Measurements from ENCODE around the gene ARAP1.

ARAP1 gene

GRCh38 chr11:72693271-72693968 lies 58.8 kb downstream of the ARAP1 start:
- FAIRE-seq (no peak), DNase-seq (ENCODE audit: insufficient read length, low spot score) (no peak)
- no peak for TF ChIP-seq PAX5 (IDR thresholded peaks at IDR 0.05; ENCODE audit: insufficient read depth, low read length, severe bottlenecking)
- TF ChIP-seq POLR2AphosphoS5 (IDR thresholded peaks at IDR 0.05; ENCODE audit: low read depth, low read length): no peak

GRCh38 chr11:72692498-72693237 lies 59.5 kb downstream of the ARAP1 start:
- no peak for TF ChIP-seq TAF1 (IDR thresholded peaks at IDR 0.05; ENCODE audit: low read depth, low read length)
- TF ChIP-seq PAX5 (IDR thresholded peaks at IDR 0.05; ENCODE audit: insufficient read depth, low read length, severe bottlenecking): no peak
- no peak for TF ChIP-seq POLR2AphosphoS5 (IDR thresholded peaks at IDR 0.05; ENCODE audit: low read depth, low read length)
- TF ChIP-seq POU2F2 (IDR thresholded peaks at IDR 0.05; ENCODE audit: low read depth, low read length): no peak
- TF ChIP-seq POLR2A (IDR thresholded peaks at IDR 0.05; ENCODE audit: low read depth, low read length): no peak
- no peak for TF ChIP-seq SPI1 (IDR thresholded peaks at IDR 0.05; ENCODE audit: low read depth, low read length)
- DNase-seq (ENCODE audit: insufficient read length, low spot score) (no peak), FAIRE-seq (peak; percentile 54)

GRCh38 chr11:72690166-72690565 lies 62.0 kb downstream of the ARAP1 start:
- TF ChIP-seq POLR2A (IDR thresholded peaks at IDR 0.05; ENCODE audit: low read depth, low read length) (no peak), POLR2AphosphoS5 (IDR thresholded peaks at IDR 0.05; ENCODE audit: low read depth, low read length) (no peak), PAX5 (IDR thresholded peaks at IDR 0.05; ENCODE audit: insufficient read depth, low read length, severe bottlenecking) (no peak), TAF1 (IDR thresholded peaks at IDR 0.05; ENCODE audit: low read depth, low read length) (no peak), POU2F2 (IDR thresholded peaks at IDR 0.05; ENCODE audit: low read depth, low read length) (no peak), SPI1 (IDR thresholded peaks at IDR 0.05; ENCODE audit: low read depth, low read length) (no peak)
- DNase-seq (ENCODE audit: insufficient read length, low spot score) (no peak), FAIRE-seq (no peak)

- TF ChIP-seq POU2F2 (IDR thresholded peaks at IDR 0.05; ENCODE audit: low read depth, low read length) (no peak), POLR2A (IDR thresholded peaks at IDR 0.05; ENCODE audit: low read depth, low read length) (no peak), SPI1 (IDR thresholded peaks at IDR 0.05; ENCODE audit: low read depth, low read length) (no peak)
- no peak for FAIRE-seq
Observed at GRCh38 chr11:72688929-72689328, 63.3 kb downstream of the ARAP1 start.

GRCh38 chr11:72688486-72688885 lies 63.7 kb downstream of the ARAP1 start:
- no peak for DNase-seq (ENCODE audit: insufficient read length, low spot score)
- FAIRE-seq: no peak
- TF ChIP-seq TAF1 (IDR thresholded peaks at IDR 0.05; ENCODE audit: low read depth, low read length): no peak
- no peak for TF ChIP-seq POU2F2 (IDR thresholded peaks at IDR 0.05; ENCODE audit: low read depth, low read length)
- no peak for TF ChIP-seq PAX5 (IDR thresholded peaks at IDR 0.05; ENCODE audit: insufficient read depth, low read length, severe bottlenecking)
- no peak for TF ChIP-seq SPI1 (IDR thresholded peaks at IDR 0.05; ENCODE audit: low read depth, low read length)
- TF ChIP-seq POLR2A (IDR thresholded peaks at IDR 0.05; ENCODE audit: low read depth, low read length): no peak
- no peak for TF ChIP-seq POLR2AphosphoS5 (IDR thresholded peaks at IDR 0.05; ENCODE audit: low read depth, low read length)

More at GRCh38 chr11:72688929-72689328, 63.3 kb downstream of the ARAP1 start:
- no peak for DNase-seq (ENCODE audit: insufficient read length, low spot score)

GRCh38 chr11:72687326-72687725 lies 64.9 kb downstream of the ARAP1 start:
- no peak for FAIRE-seq
- TF ChIP-seq PAX5 (IDR thresholded peaks at IDR 0.05; ENCODE audit: insufficient read depth, low read length, severe bottlenecking): no peak
- no peak for TF ChIP-seq SPI1 (IDR thresholded peaks at IDR 0.05; ENCODE audit: low read depth, low read length)
- no peak for TF ChIP-seq POLR2AphosphoS5 (IDR thresholded peaks at IDR 0.05; ENCODE audit: low read depth, low read length)
- no peak for TF ChIP-seq TAF1 (IDR thresholded peaks at IDR 0.05; ENCODE audit: low read depth, low read length)
- no peak for TF ChIP-seq POU2F2 (IDR thresholded peaks at IDR 0.05; ENCODE audit: low read depth, low read length)
- no peak for TF ChIP-seq POLR2A (IDR thresholded peaks at IDR 0.05; ENCODE audit: low read depth, low read length)
- no peak for DNase-seq (ENCODE audit: insufficient read length, low spot score)

GRCh38 chr11:72686639-72687220 lies 65.5 kb downstream of the ARAP1 start:
- FAIRE-seq: no peak
- DNase-seq (ENCODE audit: insufficient read length, low spot score): no peak
- TF ChIP-seq POU2F2 (IDR thresholded peaks at IDR 0.05; ENCODE audit: low read depth, low read length) (no peak), PAX5 (IDR thresholded peaks at IDR 0.05; ENCODE audit: insufficient read depth, low read length, severe bottlenecking) (no peak), POLR2AphosphoS5 (IDR thresholded peaks at IDR 0.05; ENCODE audit: low read depth, low read length) (no peak), SPI1 (IDR thresholded peaks at IDR 0.05; ENCODE audit: low read depth, low read length) (no peak), TAF1 (IDR thresholded peaks at IDR 0.05; ENCODE audit: low read depth, low read length) (no peak), POLR2A (IDR thresholded peaks at IDR 0.05; ENCODE audit: low read depth, low read length) (no peak)

DNA sequence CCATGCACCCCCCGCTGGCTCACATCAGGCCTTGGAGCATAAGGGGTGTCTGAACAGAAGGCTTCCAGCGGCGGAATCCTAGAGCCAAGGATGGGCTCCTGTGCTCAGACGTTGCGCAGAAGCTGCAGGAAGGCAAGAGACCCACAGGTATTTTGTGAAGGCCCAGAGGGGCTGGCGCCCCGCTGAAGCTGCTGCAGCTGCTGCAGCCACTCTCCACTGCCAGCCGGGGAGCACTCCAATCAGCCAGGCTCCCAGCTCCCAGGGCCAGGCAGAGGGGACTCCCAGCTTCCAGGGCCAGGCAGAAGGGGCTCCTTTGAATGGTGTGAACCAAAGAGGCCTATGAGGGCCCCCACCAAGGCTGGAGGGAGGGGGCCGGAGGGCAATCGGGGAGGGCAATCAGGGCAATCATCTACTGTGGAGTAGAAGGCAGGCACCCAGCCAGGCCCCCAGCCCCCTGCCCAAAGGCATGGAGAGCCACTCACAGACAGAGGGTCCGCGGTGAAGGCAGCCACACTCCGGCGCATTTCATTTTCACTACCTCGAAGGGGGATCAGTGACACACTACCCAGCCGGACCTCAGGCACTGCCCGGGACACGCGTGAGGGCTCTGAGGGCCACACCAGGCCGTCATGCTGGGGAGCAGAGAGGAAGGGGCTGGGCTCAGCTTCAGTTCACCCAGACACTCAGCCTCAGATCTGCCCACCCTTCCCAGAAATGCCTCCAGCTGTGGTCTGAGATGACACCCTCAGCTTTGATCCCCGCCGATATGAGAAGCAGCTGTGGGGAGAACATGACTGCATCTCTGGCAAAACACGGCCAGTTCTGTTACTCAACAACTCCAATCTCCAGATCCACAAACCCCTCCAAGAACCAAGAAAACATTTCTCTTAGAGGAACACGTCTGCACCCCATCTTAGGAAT lies 66.4 kb downstream of the ARAP1 start:
- no peak for TF ChIP-seq POLR2AphosphoS5 (IDR thresholded peaks at IDR 0.05; ENCODE audit: low read depth, low read length)
- no peak for TF ChIP-seq PAX5 (IDR thresholded peaks at IDR 0.05; ENCODE audit: insufficient read depth, low read length, severe bottlenecking)
- no peak for TF ChIP-seq SPI1 (IDR thresholded peaks at IDR 0.05; ENCODE audit: low read depth, low read length)
- TF ChIP-seq POU2F2 (IDR thresholded peaks at IDR 0.05; ENCODE audit: low read depth, low read length): no peak
- TF ChIP-seq POLR2A (IDR thresholded peaks at IDR 0.05; ENCODE audit: low read depth, low read length): no peak
- no peak for TF ChIP-seq TAF1 (IDR thresholded peaks at IDR 0.05; ENCODE audit: low read depth, low read length)
- DNase-seq (ENCODE audit: insufficient read length, low spot score) (no peak), FAIRE-seq (no peak)
